Nephron progenitor cell (in vitro differentiated cells): ENCODE measurements around the gene TROAP.
"Not testable (repeated sequence)": the region's sequence is repeated elsewhere in the genome, so short reads cannot be mapped to it uniquely, and the experiment has no call there.

ENCODE experiments used
- DNase-seq: peaks from one replicate; pipeline ENCODE4 v3.0.0; 2021
- H3K27ac Mint-ChIP-seq: 2 replicates; pipeline ENCODE4 v1.8.0; 2021; ENCODE audit warnings: mild to moderate bottlenecking, moderate library complexity, mixed read lengths
- H3K27me3 Mint-ChIP-seq: 2 replicates; pipeline ENCODE4 v1.8.0; 2021; ENCODE audit warnings: mild to moderate bottlenecking, low read depth, mixed read lengths; ENCODE audit not compliant: poor library complexity
- H3K36me3 Mint-ChIP-seq: 2 replicates; pipeline ENCODE4 v1.8.0; 2021; ENCODE audit warnings: low read depth, mixed read lengths
- H3K4me1 Mint-ChIP-seq: 2 replicates; pipeline ENCODE4 v1.8.0; 2021; ENCODE audit warnings: mixed read lengths
- H3K4me3 Mint-ChIP-seq: 2 replicates; pipeline ENCODE4 v1.8.0; 2021; ENCODE audit warnings: mild to moderate bottlenecking, moderate library complexity, mixed read lengths
- H3K9me3 Mint-ChIP-seq: 2 replicates; pipeline ENCODE4 v1.8.0; 2021; ENCODE audit warnings: mild to moderate bottlenecking, moderate library complexity, mixed read lengths
- CTCF ChIP-seq: fragments of 200-600 bp; sonication (generic); IDR thresholded peaks from 2 replicates; pipeline ENCODE4 v1.5.0; 2021; ENCODE audit warnings: antibody characterized with exemption

The TROAP gene

GRCh38 chr12:49332441-49332861, 9.4 kb downstream of the TROAP start:
- no peak overlapping the region for H3K4me3 Mint-ChIP-seq
- H3K27ac Mint-ChIP-seq = no peak overlapping the region
- H3K36me3 Mint-ChIP-seq = peaks cover 24% of the 10 kb centered on the region
- no peaks in the 10 kb centered on the region for H3K9me3 Mint-ChIP-seq
- H3K27me3 Mint-ChIP-seq = peaks cover 58% of the 10 kb centered on the region
- peaks cover 16% of the 10 kb centered on the region for H3K4me1 Mint-ChIP-seq
- no peak for TF ChIP-seq CTCF
- no peak for DNase-seq

GRCh38 chr12:49332891-49333371, 9.9 kb downstream of the TROAP start:
- no peak overlapping the region for H3K4me3 Mint-ChIP-seq
- peaks cover 20% of the 10 kb centered on the region for H3K36me3 Mint-ChIP-seq
- H3K27me3 Mint-ChIP-seq = peaks cover 63% of the 10 kb centered on the region
- H3K9me3 Mint-ChIP-seq = no peaks in the 10 kb centered on the region
- no peak for DNase-seq
- H3K4me1 Mint-ChIP-seq = peaks cover 21% of the 10 kb centered on the region
- no peak for TF ChIP-seq CTCF
- H3K27ac Mint-ChIP-seq = no peak overlapping the region

- Mint-ChIP-seq H3K4me1 (peaks cover 30% of the 10 kb centered on the region), H3K27me3 (peaks cover 71% of the 10 kb centered on the region), H3K36me3 (peaks cover 16% of the 10 kb centered on the region)
- H3K4me3 Mint-ChIP-seq, H3K27ac Mint-ChIP-seq, H3K9me3 Mint-ChIP-seq, DNase-seq: not testable (repeated sequence)
These were observed 10.7 kb downstream of the TROAP start for GRCh38 chr12:49333778-49334177.

GRCh38 chr12:49334226-49334625, 11.2 kb downstream of the TROAP start:
- peaks cover 11% of the 10 kb centered on the region for H3K36me3 Mint-ChIP-seq
- H3K27me3 Mint-ChIP-seq = peaks cover 76% of the 10 kb centered on the region
- peaks cover 34% of the 10 kb centered on the region for H3K4me1 Mint-ChIP-seq
- DNase-seq = no peak
- H3K27ac Mint-ChIP-seq = no peak overlapping the region
- no peak for TF ChIP-seq CTCF
- H3K9me3 Mint-ChIP-seq = no peaks in the 10 kb centered on the region
- no peak overlapping the region for H3K4me3 Mint-ChIP-seq

- peaks cover 8% of the 10 kb centered on the region for H3K36me3 Mint-ChIP-seq
- DNase-seq = no peak
- no peak overlapping the region for H3K27ac Mint-ChIP-seq
- H3K4me1 Mint-ChIP-seq = peaks cover 39% of the 10 kb centered on the region
- peaks cover 80% of the 10 kb centered on the region for H3K27me3 Mint-ChIP-seq
- no peak for TF ChIP-seq CTCF
- no peak overlapping the region for H3K4me3 Mint-ChIP-seq
- H3K9me3 Mint-ChIP-seq = no peaks in the 10 kb centered on the region
These were observed 11.6 kb downstream of the TROAP start for GRCh38 chr12:49334681-49335080.

- H3K36me3 Mint-ChIP-seq = peaks cover 5% of the 10 kb centered on the region
- peaks cover 81% of the 10 kb centered on the region for H3K27me3 Mint-ChIP-seq
- peaks cover 45% of the 10 kb centered on the region for H3K4me1 Mint-ChIP-seq
- no peaks in the 10 kb centered on the region for H3K9me3 Mint-ChIP-seq
- H3K4me3 Mint-ChIP-seq = peak overlapping the region; percentile 40
- no peak for TF ChIP-seq CTCF
- DNase-seq = no peak
- no peak overlapping the region for H3K27ac Mint-ChIP-seq
These were observed 12.3 kb downstream of the TROAP start for GRCh38 chr12:49335118-49335954.
